Pancreas (tissue), 10 donors: ENCODE results near the gene BPIFB2. TPM values are rescaled to one million over a fixed set of nuclear protein-coding genes. Genes with fewer than 3 reads are reported as not detected.
A peak's percentile ranks its signal among the peaks of the same experiment; 100 is the strongest.

Experiments
- ATAC-seq, 4 donors: fragments of 200-7000 bp; cut with Tn5 transposase; one replicate each; pipeline versions ENCODE4 v1.8.0 to v1.9.1; 2020; ENCODE audit warnings: mild to moderate bottlenecking in 4 of 4, moderate library complexity in 4 of 4
- DNase-seq, 6 donors: peaks; one replicate each; pipeline ENCODE4 v3.0.0-alpha.2; 2020
- FAIRE-seq: peaks from 2 replicates; lab custom pipeline; 2012; peaks lifted over from hg19 to GRCh38; lab: Jason Lieb, UNC
- H3K27ac ChIP-seq, 4 donors: fragments of 200-600 bp; sonication (generic); 1 replicate in 3 of 4; 2 replicates in 1 of 4; pipeline versions ENCODE4 v1.5.0 to v1.8.0; 2020
- H3K27me3 ChIP-seq, 4 donors: fragments of 200-600 bp; one replicate each; pipeline ENCODE4 v1.8.0; 2021
- H3K36me3 ChIP-seq, 3 donors: fragments of 200-600 bp; sonication (generic) in 1 of 3; one replicate each; pipeline versions ENCODE4 v1.5.0 to v1.8.0; 2020 to 2021
- H3K4me1 ChIP-seq, 3 donors: fragments of 200-600 bp; one replicate each; pipeline ENCODE4 v1.8.0; 2021
- H3K4me3 ChIP-seq, 4 donors: fragments of 200-600 bp; sonication (generic) in 2 of 4; one replicate each; pipeline versions ENCODE4 v1.5.0 to v1.8.0; 2020 to 2021
- H3K9me3 ChIP-seq, 4 donors: fragments of 200-600 bp; one replicate each; pipeline ENCODE4 v1.8.0; 2021
- CTCF ChIP-seq, 4 donors: fragments of 200-600 bp; sonication (generic) in 3 of 4; IDR thresholded peaks; one replicate each; pipeline versions ENCODE4 v1.5.0 to v1.8.0; 2021; ENCODE audit warnings: antibody characterized with exemption in 4 of 4
- WGBS, 2 donors: extraction: QIAGEN DNeasy Blood & Tissue Kit; methylation state at CpG; one replicate each; pipeline ENCODE4 v1.1.7; 2013; 5-methylcytosine and 5-hydroxymethylcytosine counted together
- intact Hi-C, 3 donors: fragments of 100-400 bp; cut with DNase I; formaldehyde crosslinking; loops; one replicate each; pipeline versions ENCODE4 v1.11.1 to v1.14.2; 2022
- polyA plus RNA-seq, 2 donors: library from polyadenylated mRNA; stranded (reverse); fragments of 200-250 nt; gene quantifications; one replicate each; pipeline ENCODE4 v1.2.3, GENCODE V29; 2013
- total RNA-seq, 6 donors: library from RNA; stranded (reverse); fragmentation: NEBNext Ultra II Directional in 4 of 6; extraction: Animal tissue kit (Norgen Biotek cat#: 25700) in 4 of 6; gene quantifications; one replicate each; pipeline versions ENCODE4 v1.2.1 to v1.2.4, GENCODE V29; 2021 to 2023
- donor health status: healthy with polysubstance abuse.
- donor health status: DM: no; HTN: no; CAD: no; lungs with moderate emphysema.
- donor health status: DM: no; HTN: no; CAD: no.
- donor health status: control.
- donor health status: control.
- donor health status: Bipolar disorder and iron deficiency.
- donor health status: DM: yes; HTN: yes; CAD: no.
- donor health status: DM: no; HTN: no; CAD: no.
- donor health status: DM: no; HTN: no; CAD: no.
- donor health status: DM: yes; HTN: yes; CAD: no.

The BPIFB2 gene
- total and polyA plus RNA-seq, 8 donors, result 0.05 to 0.16 TPM; not detected in 6

GRCh38 chr20:32967961-32968457 is 39.5 kb upstream of the BPIFB2 start:
- Histone ChIP-seq H3K27me3 (no peaks in the 10 kb centered on the region), H3K4me1 (no peaks in the 10 kb centered on the region), H3K9me3 (no peaks in the 10 kb centered on the region), H3K4me3 (no peak overlapping the region), H3K27ac (no peak overlapping the region), H3K36me3 (no peaks in the 10 kb centered on the region)
- TF ChIP-seq CTCF (IDR thresholded peaks at IDR 0.05), result no peak
- DNase-seq (peak in 1 of 6 donors; percentile 1), ATAC-seq (no peak), FAIRE-seq (no peak)
- WGBS, 2 donors, result 71 to 79% methylated on average over 16 of the region's 16 CpGs
- intact Hi-C loops, result no loop called here

DNA sequence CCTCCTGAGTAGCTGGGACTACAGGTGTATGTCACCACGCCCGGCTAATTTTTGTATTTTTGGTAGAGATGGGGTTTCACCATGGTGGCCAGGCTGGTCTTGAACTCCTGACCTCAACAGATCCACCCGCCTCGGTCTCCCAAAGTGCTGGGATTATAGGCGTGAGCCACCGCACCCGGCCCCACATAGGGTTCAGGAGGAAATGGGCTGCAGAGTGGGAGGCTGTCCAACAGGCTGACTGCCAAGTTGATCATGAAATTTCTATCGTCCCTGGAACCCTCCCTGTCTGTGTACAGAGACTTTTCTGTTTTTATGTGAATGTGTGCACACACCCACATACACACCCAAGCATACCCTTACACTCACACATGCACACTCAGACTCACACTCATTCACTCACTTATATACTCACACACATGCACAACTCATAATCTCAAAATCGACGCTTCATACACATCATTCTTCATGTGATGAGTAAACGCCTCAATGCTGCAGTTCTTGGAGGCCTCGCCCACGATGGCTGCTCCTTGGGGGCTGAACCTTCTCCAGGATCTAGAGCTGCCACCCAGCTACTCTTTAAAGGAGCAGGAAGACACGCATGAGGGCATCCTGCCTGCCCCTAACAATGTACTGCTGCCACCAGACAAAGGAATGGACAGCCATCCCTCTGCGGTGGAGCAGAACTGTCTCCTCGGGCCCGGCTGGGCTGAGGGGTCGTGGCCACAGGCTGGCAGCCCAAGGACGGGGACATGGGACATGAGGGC is 38.8 kb upstream of the BPIFB2 start:
- H3K27me3 ChIP-seq, result no peaks in the 10 kb centered on the region
- no peak overlapping the region for H3K4me3 ChIP-seq
- TF ChIP-seq CTCF (IDR thresholded peaks at IDR 0.05), result no peak
- 59 to 65% methylated on average over 19 of the region's 19 CpGs for WGBS, 2 donors
- peak in 2 of 6 donors; percentile 4 to 20 for DNase-seq
- H3K9me3 ChIP-seq, result no peaks in the 10 kb centered on the region
- no peak for ATAC-seq
- FAIRE-seq, result no peak
- H3K4me1 ChIP-seq, result no peaks in the 10 kb centered on the region
- H3K36me3 ChIP-seq, result no peaks in the 10 kb centered on the region
- no peak overlapping the region for H3K27ac ChIP-seq
- intact Hi-C loops, result no loop called here

DNA sequence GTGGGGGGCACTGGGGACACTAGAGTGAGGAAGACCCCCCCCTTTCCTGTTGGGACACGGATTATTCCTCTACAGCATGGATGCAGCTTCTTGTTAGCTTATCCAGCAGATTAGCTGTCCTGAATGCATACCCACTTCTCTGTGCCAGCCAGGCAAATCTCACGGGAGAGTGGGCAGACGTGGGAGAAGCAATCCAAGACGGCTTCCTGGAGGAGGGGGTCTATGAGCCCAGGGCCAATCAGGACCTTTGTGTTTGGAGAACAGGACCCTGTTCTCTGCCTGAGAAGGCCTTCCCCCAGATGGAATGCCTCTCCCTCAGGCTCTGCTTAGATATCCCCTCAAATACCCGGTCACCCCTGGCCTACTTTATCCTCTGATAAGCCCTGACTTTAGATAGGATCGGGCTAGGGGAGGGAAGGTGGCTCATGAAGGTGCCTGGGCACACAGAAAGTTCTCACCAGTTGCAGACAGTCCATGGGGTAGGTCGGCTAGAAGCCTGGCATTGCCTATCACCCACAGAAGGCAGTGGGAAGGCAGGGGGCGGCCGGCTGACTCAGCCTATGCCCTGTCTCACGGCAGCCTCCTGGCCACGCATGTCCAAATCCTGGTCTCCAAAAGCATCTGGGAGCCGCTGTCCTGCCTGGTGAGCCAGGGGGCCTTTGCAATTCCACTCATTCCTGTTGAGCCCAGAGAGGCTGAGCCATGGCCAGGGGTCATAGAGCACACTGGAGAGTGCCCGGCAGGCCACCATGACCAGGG is 38.0 kb upstream of the BPIFB2 start:
- no peaks in the 10 kb centered on the region for H3K36me3 ChIP-seq
- no peaks in the 10 kb centered on the region for H3K4me1 ChIP-seq
- FAIRE-seq (no peak), DNase-seq (peak in 2 of 6 donors; percentile 2 to 28), ATAC-seq (no peak)
- no peaks in the 10 kb centered on the region for H3K27me3 ChIP-seq
- WGBS, 2 donors, result 70 to 71% methylated on average over 13 of the region's 13 CpGs
- H3K27ac ChIP-seq, result no peak overlapping the region
- intact Hi-C loops, result no loop called here
- no peaks in the 10 kb centered on the region for H3K9me3 ChIP-seq
- no peak overlapping the region for H3K4me3 ChIP-seq
- no peak for TF ChIP-seq CTCF (IDR thresholded peaks at IDR 0.05)

- FAIRE-seq (no peak), ATAC-seq (no peak), DNase-seq (peak in 2 of 6 donors; percentile 4 to 34)
- Histone ChIP-seq H3K27me3 (no peaks in the 10 kb centered on the region), H3K4me1 (no peaks in the 10 kb centered on the region), H3K9me3 (no peaks in the 10 kb centered on the region), H3K27ac (no peak overlapping the region), H3K4me3 (no peak overlapping the region), H3K36me3 (no peaks in the 10 kb centered on the region)
- 78 to 87% methylated on average over 15 of the region's 15 CpGs for WGBS, 2 donors
- no peak for TF ChIP-seq CTCF (IDR thresholded peaks at IDR 0.05)
- intact Hi-C loops, result no loop called here
Measured at GRCh38 chr20:32970115-32970972, 37.2 kb upstream of the BPIFB2 start.
